GM12878 (cell line): ENCODE results near the gene NAP1L5. TPM values are rescaled to one million over a fixed set of nuclear protein-coding genes. Genes with fewer than 3 reads are reported as not detected.

Experiments
- ATAC-seq: fragments of 200-7000 bp; cut with Tn5 transposase; 3 replicates; pipeline ENCODE4 v1.9.1; 2020; ENCODE audit warnings: mild to moderate bottlenecking, moderate library complexity
- BruUV-seq: library from RNA; stranded (reverse); fragments of 400-500 nt; replicated peaks from 2 replicates; lab custom pipeline; 2021; lab: Mats Ljungman, UMichigan
- CTCF ChIA-PET: fragments of 300-600 bp; sonication (Branson Sonifier 250); formaldehyde crosslinking; extraction: SDS; loops from one replicate; lab custom pipeline; 2021; ENCODE audit warnings: inconsistent platforms; lab: Yijun Ruan, JAX
- POLR2A ChIA-PET: fragments of 350-600 bp; formaldehyde crosslinking; extraction: SDS; loops from one replicate; lab custom pipeline; 2021; ENCODE audit warnings: inconsistent platforms; lab: Charles Lee
- RAD21 ChIA-PET: fragments of 300-600 bp; sonication (Branson Sonifier 250); formaldehyde crosslinking; loops from one replicate; lab custom pipeline; 2023; ENCODE audit warnings: antibody characterized with exemption; ENCODE audit not compliant: unreplicated experiment; lab: Charles Lee
- SMC1A ChIA-PET: fragments of 300-600 bp; sonication (Branson Sonifier 250); formaldehyde crosslinking; loops from one replicate; lab custom pipeline; 2023; ENCODE audit not compliant: unreplicated experiment, uncharacterized antibody; lab: Charles Lee
- DNase-seq: peaks from one replicate; pipeline ENCODE4 v3.0.0-alpha.2; 2011; ENCODE audit warnings: low read depth, low spot score
- FAIRE-seq: peaks from 3 replicates; lab custom pipeline; 2011; peaks lifted over from hg19 to GRCh38; lab: Jason Lieb, UNC
- H2AFZ ChIP-seq: 2 replicates; pipeline ENCODE4 v1.6.0; 2011; ENCODE audit warnings: low read depth, low read length, control low read depth; ENCODE audit not compliant: control insufficient read depth
- H3K27ac ChIP-seq: 2 replicates; pipeline ENCODE4 v1.5.1; 2011; ENCODE audit warnings: control low read depth; ENCODE audit not compliant: control insufficient read depth, insufficient read depth
- H3K27me3 ChIP-seq, 2 experiments: replicated peaks in 1 of 2; 2 replicates each; pipeline versions ENCODE4 v1.6.0 to v1.6.1; 2011; ENCODE audit warnings: low read length in 1 of 2; ENCODE audit not compliant: control insufficient read depth in 2 of 2, insufficient read depth in 2 of 2
- H3K36me3 ChIP-seq, 2 experiments: 2 replicates each; pipeline ENCODE4 v1.5.1; 2011; ENCODE audit warnings: low read length in 1 of 2; ENCODE audit not compliant: control insufficient read depth in 2 of 2, insufficient read depth in 2 of 2
- H3K4me1 ChIP-seq: 2 replicates; pipeline ENCODE4 v1.6.1; 2011; ENCODE audit warnings: mild to moderate bottlenecking, low read length, moderate library complexity, mixed read lengths; ENCODE audit not compliant: control insufficient read depth, insufficient read depth
- H3K4me2 ChIP-seq: 2 replicates; pipeline ENCODE4 v1.6.0; 2011; ENCODE audit warnings: control low read depth; ENCODE audit not compliant: control insufficient read depth, insufficient read depth
- H3K4me3 ChIP-seq: fragments of 200-600 bp; sonication (generic); 2 replicates; pipeline ENCODE4 v1.5.1; 2016
- H3K79me2 ChIP-seq: 2 replicates; pipeline ENCODE4 v1.6.0; 2011; ENCODE audit warnings: low read length; ENCODE audit not compliant: control insufficient read depth, insufficient read depth
- H3K9ac ChIP-seq: 2 replicates; pipeline ENCODE4 v1.8.0; 2011; ENCODE audit warnings: low read length, control low read depth, mixed read lengths; ENCODE audit not compliant: control insufficient read depth, insufficient read depth
- H3K9me3 ChIP-seq: replicated peaks from 3 replicates; pipeline ENCODE4 v1.5.1; 2011; ENCODE audit warnings: mild to moderate bottlenecking, low read length; ENCODE audit not compliant: control insufficient read depth, insufficient read depth
- H4K20me1 ChIP-seq: 2 replicates; pipeline ENCODE4 v1.6.0; 2011; ENCODE audit not compliant: control insufficient read depth, insufficient read depth
- BCL11A ChIP-seq: IDR thresholded peaks from 2 replicates; pipeline ENCODE4 v1.6.1; 2011; ENCODE audit warnings: low read depth, low read length
- BMI1 ChIP-seq: fragments of 450-650 bp; IDR thresholded peaks from 2 replicates; pipeline ENCODE4 v1.6.1; 2016; ENCODE audit warnings: mild to moderate bottlenecking, moderate library complexity, borderline replicate concordance
- CEBPB ChIP-seq, 2 experiments: fragments of 150-350 bp in 1 of 2; IDR thresholded peaks; 2 replicates each; pipeline ENCODE4 v1.6.1; 2012 to 2014; ENCODE audit warnings: low read depth in 2 of 2, low read length in 2 of 2, borderline replicate concordance in 1 of 2, inconsistent platforms in 1 of 2
- EED ChIP-seq: sonication (generic); IDR thresholded peaks from 2 replicates; pipeline ENCODE4 v1.6.1; 2016; ENCODE audit warnings: antibody characterized with exemption, low read depth
- NFYA ChIP-seq: IDR thresholded peaks from 2 replicates; pipeline ENCODE4 v1.6.1; 2011; ENCODE audit warnings: low read depth, mild to moderate bottlenecking, low read length, improper control_type of control experiment, borderline replicate concordance
- NR2F1 ChIP-seq: fragments of 450-650 bp; conservative IDR thresholded peaks from 2 replicates; pipeline ENCODE4 v1.6.1; 2017; ENCODE audit warnings: mild to moderate bottlenecking
- NRF1 ChIP-seq: conservative IDR thresholded peaks from 2 replicates; pipeline ENCODE4 v1.6.1; 2011; ENCODE audit warnings: mild to moderate bottlenecking, low read depth, low read length, improper control_type of control experiment
- PAX8 ChIP-seq: fragments of 450-650 bp; IDR thresholded peaks from 2 replicates; pipeline ENCODE4 v1.6.1; 2017; ENCODE audit warnings: mild to moderate bottlenecking, moderate library complexity
- RAD21 ChIP-seq: IDR thresholded peaks from 2 replicates; pipeline ENCODE4 v1.6.1; 2011; ENCODE audit warnings: mild to moderate bottlenecking, low read depth, low read length, moderate library complexity; ENCODE audit not compliant: insufficient read depth
- TBL1XR1 ChIP-seq: IDR thresholded peaks from 2 replicates; pipeline ENCODE4 v1.6.1; 2012; ENCODE audit warnings: low read depth, low read length, improper control_type of control experiment
- WGBS: methylation state at CpG from one replicate; pipeline ENCODE4 v1.1.6; 2016; ENCODE audit warnings: low lambda C conversion rate; ENCODE audit not compliant: insufficient replicate concordance, insufficient coverage; ENCODE audit errors: missing lambda C conversion rate; 5-methylcytosine and 5-hydroxymethylcytosine counted together
- in situ Hi-C: fragments of 300-500 bp; cut with MboI; formaldehyde crosslinking; loops from 9 replicates; pipeline ENCODE4 v1.14.3; 2018; ENCODE audit warnings: mixed read lengths
- intact Hi-C: fragments of 100-400 bp; cut with micrococcal nuclease; formaldehyde crosslinking; loops from one replicate; pipeline ENCODE4 v1.14.2; 2022; ENCODE audit not compliant: unreplicated experiment
- polyA plus RNA-seq, 11 experiments: library from polyadenylated mRNA; depleted of rRNA in 4 of 11; unstranded in 6 of 11; stranded (reverse) in 5 of 11; fragments of >200 nt; fragmentation: Nextera tagmentation in 4 of 11; fragmentation: Illumina TruSeq in 1 of 11; extraction: Ambion mirVana in 4 of 11; extraction: Trizol in 1 of 11; gene quantifications; 1 replicate in 1 of 11; 2 replicates in 10 of 11; pipeline versions ENCODE4 v1.2.1 to v1.2.3, GENCODE V29; 2011 to 2016; ENCODE audit warnings: inconsistent platforms in 2 of 11, missing spikeins in 2 of 11, low read depth in 1 of 11
- total RNA-seq, 4 experiments: library from RNA; depleted of rRNA in 3 of 4; stranded (reverse); fragments of >200 nt in 3 of 4; fragmentation: Illumina TruSeq in 1 of 4; extraction: Trizol in 1 of 4; gene quantifications; 2 replicates each; pipeline versions ENCODE4 v1.2.1 to v1.2.3, GENCODE V29; 2013 to 2021
- TF ChIP-seq, protein P1 (sequence below): fragments of 150-350 bp; IDR thresholded peaks from 2 replicates; pipeline ENCODE4 v1.6.1; 2016; ENCODE audit warnings: low read depth, low read length
- TF ChIP-seq, protein P2 (sequence below): fragments of 450-650 bp; IDR thresholded peaks from 2 replicates; pipeline ENCODE4 v1.6.1; 2018; ENCODE audit warnings: mild to moderate bottlenecking, low read depth, moderate library complexity; ENCODE audit not compliant: partially characterized antibody
- TF ChIP-seq, protein P3 (sequence below): IDR thresholded peaks from 2 replicates; pipeline ENCODE4 v1.6.1; 2012; ENCODE audit warnings: low read depth, low read length, improper control_type of control experiment
- TF ChIP-seq, protein P4 (sequence below): IDR thresholded peaks from 2 replicates; pipeline ENCODE4 v1.6.1; 2011; ENCODE audit warnings: low read depth, low read length, improper control_type of control experiment, borderline replicate concordance
- TF ChIP-seq, protein P5 (sequence below): IDR thresholded peaks from 2 replicates; pipeline ENCODE4 v1.6.1; 2012; ENCODE audit warnings: low read depth, low read length, improper control_type of control experiment

NAP1L5 gene
- total and polyA plus RNA-seq, 10 of the 15 experiments (the other 5 are each of a cell fraction or from before 2014, with no cell fraction given): 2.1 to 5.3 (median 3.7) TPM

DNA sequence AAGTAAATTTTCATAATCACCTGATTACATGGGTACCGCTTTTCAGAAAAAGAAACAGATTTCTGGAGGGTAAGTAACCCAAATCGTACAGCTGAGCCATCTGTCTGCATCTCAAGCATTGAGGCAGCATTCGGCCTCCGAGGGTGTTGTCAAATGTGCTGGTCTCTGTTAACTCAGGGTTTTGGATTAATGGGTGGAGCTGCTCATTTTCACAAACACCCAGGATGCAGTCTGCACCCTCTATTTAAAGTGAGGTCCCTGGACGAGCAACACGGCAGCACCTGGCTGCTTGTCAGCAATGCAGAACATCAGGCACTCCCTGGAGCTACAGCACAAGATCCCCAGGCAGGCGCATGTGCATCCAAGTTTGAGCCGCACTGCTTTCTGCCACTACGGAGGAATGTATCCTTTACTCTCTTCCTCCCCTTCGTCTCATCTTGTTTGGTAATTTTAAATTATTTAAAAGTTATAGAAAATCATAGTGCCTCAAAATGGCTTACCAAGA is 24.7 kb upstream of the NAP1L5 start:
- BruUV-seq: no TSS peak
- Histone ChIP-seq H3K4me3 (no peak overlapping the region), H3K9ac (no peak overlapping the region), H4K20me1 (no peaks in the 10 kb centered on the region), H3K27ac (no peak overlapping the region), H3K79me2 (no peaks in the 10 kb centered on the region), H2AFZ (no peak overlapping the region), H3K27me3 (no peaks in the 10 kb centered on the region), H3K36me3 (no peaks in the 10 kb centered on the region), H3K9me3 (no peaks in the 10 kb centered on the region; the same call in 2 of the 3 replicates), H3K4me2 (no peak overlapping the region), H3K4me1 (no peaks in the 10 kb centered on the region)
- CTCF ChIA-PET: interaction anchor here (0.8 to 1.0 kb wide), 2 partner anchors 68 to 183 kb away, joined by 3 read pairs; no protein-coding TSS in a partner anchor
- RAD21 ChIA-PET: no interaction called here
- FAIRE-seq (no peak), ATAC-seq (no peak), DNase-seq (no peak)
- intact Hi-C loops (no loop called here), in situ Hi-C loops (no loop called here)
- POLR2A ChIA-PET: no interaction called here
- 78% methylated on average over 10 of the region's 10 CpGs for WGBS
- SMC1A ChIA-PET: interaction anchor here (0.9 to 1.2 kb wide), 2 partner anchors 10 to 52 kb away, joined by 3 to 7 read pairs; no protein-coding TSS in a partner anchor
- TF ChIP-seq, protein P1, sequence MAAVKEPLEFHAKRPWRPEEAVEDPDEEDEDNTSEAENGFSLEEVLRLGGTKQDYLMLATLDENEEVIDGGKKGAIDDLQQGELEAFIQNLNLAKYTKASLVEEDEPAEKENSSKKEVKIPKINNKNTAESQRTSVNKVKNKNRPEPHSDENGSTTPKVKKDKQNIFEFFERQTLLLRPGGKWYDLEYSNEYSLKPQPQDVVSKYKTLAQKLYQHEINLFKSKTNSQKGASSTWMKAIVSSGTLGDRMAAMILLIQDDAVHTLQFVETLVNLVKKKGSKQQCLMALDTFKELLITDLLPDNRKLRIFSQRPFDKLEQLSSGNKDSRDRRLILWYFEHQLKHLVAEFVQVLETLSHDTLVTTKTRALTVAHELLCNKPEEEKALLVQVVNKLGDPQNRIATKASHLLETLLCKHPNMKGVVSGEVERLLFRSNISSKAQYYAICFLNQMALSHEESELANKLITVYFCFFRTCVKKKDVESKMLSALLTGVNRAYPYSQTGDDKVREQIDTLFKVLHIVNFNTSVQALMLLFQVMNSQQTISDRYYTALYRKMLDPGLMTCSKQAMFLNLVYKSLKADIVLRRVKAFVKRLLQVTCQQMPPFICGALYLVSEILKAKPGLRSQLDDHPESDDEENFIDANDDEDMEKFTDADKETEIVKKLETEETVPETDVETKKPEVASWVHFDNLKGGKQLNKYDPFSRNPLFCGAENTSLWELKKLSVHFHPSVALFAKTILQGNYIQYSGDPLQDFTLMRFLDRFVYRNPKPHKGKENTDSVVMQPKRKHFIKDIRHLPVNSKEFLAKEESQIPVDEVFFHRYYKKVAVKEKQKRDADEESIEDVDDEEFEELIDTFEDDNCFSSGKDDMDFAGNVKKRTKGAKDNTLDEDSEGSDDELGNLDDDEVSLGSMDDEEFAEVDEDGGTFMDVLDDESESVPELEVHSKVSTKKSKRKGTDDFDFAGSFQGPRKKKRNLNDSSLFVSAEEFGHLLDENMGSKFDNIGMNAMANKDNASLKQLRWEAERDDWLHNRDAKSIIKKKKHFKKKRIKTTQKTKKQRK: no peak
- no peak for TF ChIP-seq CEBPB (IDR thresholded peaks at IDR 0.05; ENCODE audit: borderline replicate concordance in 1 of 2, low read depth in 2 of 2, low read length in 2 of 2)
- TF ChIP-seq, protein P2, sequence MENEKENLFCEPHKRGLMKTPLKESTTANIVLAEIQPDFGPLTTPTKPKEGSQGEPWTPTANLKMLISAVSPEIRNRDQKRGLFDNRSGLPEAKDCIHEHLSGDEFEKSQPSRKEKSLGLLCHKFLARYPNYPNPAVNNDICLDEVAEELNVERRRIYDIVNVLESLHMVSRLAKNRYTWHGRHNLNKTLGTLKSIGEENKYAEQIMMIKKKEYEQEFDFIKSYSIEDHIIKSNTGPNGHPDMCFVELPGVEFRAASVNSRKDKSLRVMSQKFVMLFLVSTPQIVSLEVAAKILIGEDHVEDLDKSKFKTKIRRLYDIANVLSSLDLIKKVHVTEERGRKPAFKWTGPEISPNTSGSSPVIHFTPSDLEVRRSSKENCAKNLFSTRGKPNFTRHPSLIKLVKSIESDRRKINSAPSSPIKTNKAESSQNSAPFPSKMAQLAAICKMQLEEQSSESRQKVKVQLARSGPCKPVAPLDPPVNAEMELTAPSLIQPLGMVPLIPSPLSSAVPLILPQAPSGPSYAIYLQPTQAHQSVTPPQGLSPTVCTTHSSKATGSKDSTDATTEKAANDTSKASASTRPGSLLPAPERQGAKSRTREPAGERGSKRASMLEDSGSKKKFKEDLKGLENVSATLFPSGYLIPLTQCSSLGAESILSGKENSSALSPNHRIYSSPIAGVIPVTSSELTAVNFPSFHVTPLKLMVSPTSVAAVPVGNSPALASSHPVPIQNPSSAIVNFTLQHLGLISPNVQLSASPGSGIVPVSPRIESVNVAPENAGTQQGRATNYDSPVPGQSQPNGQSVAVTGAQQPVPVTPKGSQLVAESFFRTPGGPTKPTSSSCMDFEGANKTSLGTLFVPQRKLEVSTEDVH: no peak
- TF ChIP-seq, protein P3, sequence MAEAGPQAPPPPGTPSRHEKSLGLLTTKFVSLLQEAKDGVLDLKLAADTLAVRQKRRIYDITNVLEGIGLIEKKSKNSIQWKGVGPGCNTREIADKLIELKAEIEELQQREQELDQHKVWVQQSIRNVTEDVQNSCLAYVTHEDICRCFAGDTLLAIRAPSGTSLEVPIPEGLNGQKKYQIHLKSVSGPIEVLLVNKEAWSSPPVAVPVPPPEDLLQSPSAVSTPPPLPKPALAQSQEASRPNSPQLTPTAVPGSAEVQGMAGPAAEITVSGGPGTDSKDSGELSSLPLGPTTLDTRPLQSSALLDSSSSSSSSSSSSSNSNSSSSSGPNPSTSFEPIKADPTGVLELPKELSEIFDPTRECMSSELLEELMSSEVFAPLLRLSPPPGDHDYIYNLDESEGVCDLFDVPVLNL: no peak
- no peak for TF ChIP-seq BCL11A
- TF ChIP-seq PAX8: no peak
- TF ChIP-seq, protein P4, sequence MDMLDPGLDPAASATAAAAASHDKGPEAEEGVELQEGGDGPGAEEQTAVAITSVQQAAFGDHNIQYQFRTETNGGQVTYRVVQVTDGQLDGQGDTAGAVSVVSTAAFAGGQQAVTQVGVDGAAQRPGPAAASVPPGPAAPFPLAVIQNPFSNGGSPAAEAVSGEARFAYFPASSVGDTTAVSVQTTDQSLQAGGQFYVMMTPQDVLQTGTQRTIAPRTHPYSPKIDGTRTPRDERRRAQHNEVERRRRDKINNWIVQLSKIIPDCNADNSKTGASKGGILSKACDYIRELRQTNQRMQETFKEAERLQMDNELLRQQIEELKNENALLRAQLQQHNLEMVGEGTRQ: no peak
- TF ChIP-seq RAD21: no peak
- no peak for TF ChIP-seq TBL1XR1
- no peak for TF ChIP-seq NR2F1
- TF ChIP-seq BMI1: no peak
- TF ChIP-seq, protein P5, sequence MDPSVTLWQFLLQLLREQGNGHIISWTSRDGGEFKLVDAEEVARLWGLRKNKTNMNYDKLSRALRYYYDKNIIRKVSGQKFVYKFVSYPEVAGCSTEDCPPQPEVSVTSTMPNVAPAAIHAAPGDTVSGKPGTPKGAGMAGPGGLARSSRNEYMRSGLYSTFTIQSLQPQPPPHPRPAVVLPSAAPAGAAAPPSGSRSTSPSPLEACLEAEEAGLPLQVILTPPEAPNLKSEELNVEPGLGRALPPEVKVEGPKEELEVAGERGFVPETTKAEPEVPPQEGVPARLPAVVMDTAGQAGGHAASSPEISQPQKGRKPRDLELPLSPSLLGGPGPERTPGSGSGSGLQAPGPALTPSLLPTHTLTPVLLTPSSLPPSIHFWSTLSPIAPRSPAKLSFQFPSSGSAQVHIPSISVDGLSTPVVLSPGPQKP: no peak
- no peak for TF ChIP-seq EED
- TF ChIP-seq NFYA: no peak
- TF ChIP-seq NRF1: no peak
